DOHH2 (cell line): ENCODE measurements around the gene RPUSD3.

Source experiments
- H3F3A ChIP-seq: fragments of 200-600 bp; sonication (generic), shearing (Covaris generic); 2 replicates; pipeline ENCODE4 v1.6.0; 2016; ENCODE audit warnings: antibody characterized with exemption, mild to moderate bottlenecking; ENCODE audit not compliant: control insufficient read depth, insufficient read depth
- H3K27ac ChIP-seq: fragments of 200-600 bp; sonication (generic); 2 replicates; pipeline ENCODE4 v1.5.1; 2014; ENCODE audit warnings: low read depth, mild to moderate bottlenecking, low read length, moderate library complexity
- H3K27me3 ChIP-seq: fragments of 200-600 bp; sonication (generic); 2 replicates; pipeline ENCODE4 v1.6.1; 2014; ENCODE audit warnings: mild to moderate bottlenecking, low read length, mixed read lengths; ENCODE audit not compliant: control insufficient read depth
- H3K36me3 ChIP-seq: fragments of 200-600 bp; sonication (generic); 2 replicates; pipeline ENCODE4 v1.6.1; 2014; ENCODE audit warnings: mild to moderate bottlenecking, low read length, moderate library complexity, mixed read lengths; ENCODE audit not compliant: control insufficient read depth
- H3K4me1 ChIP-seq: fragments of 200-600 bp; sonication (generic); 2 replicates; pipeline ENCODE4 v1.6.1; 2014; ENCODE audit warnings: mild to moderate bottlenecking, low read length, mixed read lengths; ENCODE audit not compliant: control insufficient read depth
- H3K4me2 ChIP-seq: fragments of 200-600 bp; sonication (generic); 2 replicates; pipeline ENCODE4 v1.6.0; 2014; ENCODE audit warnings: mild to moderate bottlenecking, low read length, moderate library complexity
- H3K4me3 ChIP-seq: fragments of 200-600 bp; sonication (generic); 2 replicates; pipeline ENCODE4 v1.5.1; 2014; ENCODE audit warnings: mild to moderate bottlenecking, low read length, mixed read lengths
- H3K79me2 ChIP-seq: fragments of 200-600 bp; sonication (generic); 2 replicates; pipeline ENCODE4 v1.6.1; 2014; ENCODE audit warnings: mild to moderate bottlenecking, low read length, mixed read lengths; ENCODE audit not compliant: control insufficient read depth
- H3K9me2 ChIP-seq: fragments of 200-600 bp; sonication (generic); replicated peaks from 2 replicates; pipeline ENCODE4 v1.6.1; 2014; ENCODE audit warnings: mild to moderate bottlenecking, low read length, mixed read lengths; ENCODE audit not compliant: control insufficient read depth
- H3K9me3 ChIP-seq: fragments of 200-600 bp; sonication (generic); 2 replicates; pipeline ENCODE4 v1.6.1; 2014; ENCODE audit warnings: antibody characterized with exemption, low read length, mixed read lengths; ENCODE audit not compliant: control insufficient read depth, insufficient read depth
- H4K20me1 ChIP-seq: fragments of 200-600 bp; sonication (generic); 2 replicates; pipeline ENCODE4 v1.6.0; 2014; ENCODE audit warnings: low read depth, mild to moderate bottlenecking, antibody characterized with exemption, low read length, moderate library complexity; ENCODE audit not compliant: control insufficient read depth, insufficient read depth
- EZH2phosphoT487 ChIP-seq: fragments of 200-600 bp; sonication (generic); IDR thresholded peaks from 2 replicates; pipeline ENCODE4 v1.6.1; 2017; ENCODE audit warnings: borderline replicate concordance, mild to moderate bottlenecking, antibody characterized with exemption, low read length, moderate library complexity, mixed read lengths
- TF ChIP-seq, protein P1 (sequence below): fragments of 200-600 bp; sonication (generic); IDR thresholded peaks from one replicate; pipeline ENCODE4 v1.5.1; 2014; ENCODE audit warnings: antibody characterized with exemption, mild to moderate bottlenecking, low read depth, low read length; ENCODE audit not compliant: poor library complexity, severe bottlenecking

RPUSD3 gene

DNA sequence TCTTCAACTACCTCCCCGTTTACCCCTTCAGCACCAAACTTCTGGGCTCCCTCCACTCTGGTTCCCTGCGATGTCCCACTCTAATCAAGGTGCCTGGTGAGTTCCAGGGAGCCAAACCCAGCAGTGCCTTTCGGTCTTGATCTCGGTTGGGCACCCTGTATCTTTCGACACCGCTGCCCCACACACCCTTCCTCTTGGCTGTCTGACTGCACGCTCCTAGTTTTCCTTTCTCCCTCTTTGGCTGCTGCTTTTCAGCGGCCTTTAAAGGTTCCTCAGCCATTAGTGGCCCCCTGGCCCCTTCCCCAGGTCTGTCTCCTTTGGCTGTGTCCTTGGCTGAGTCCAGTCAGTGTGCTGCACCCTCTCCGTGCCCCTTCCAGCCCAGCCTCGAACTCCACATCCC lies 33.0 kb downstream of the RPUSD3 start:
- no peak overlapping the region for H3K27ac ChIP-seq
- TF ChIP-seq, protein P1, sequence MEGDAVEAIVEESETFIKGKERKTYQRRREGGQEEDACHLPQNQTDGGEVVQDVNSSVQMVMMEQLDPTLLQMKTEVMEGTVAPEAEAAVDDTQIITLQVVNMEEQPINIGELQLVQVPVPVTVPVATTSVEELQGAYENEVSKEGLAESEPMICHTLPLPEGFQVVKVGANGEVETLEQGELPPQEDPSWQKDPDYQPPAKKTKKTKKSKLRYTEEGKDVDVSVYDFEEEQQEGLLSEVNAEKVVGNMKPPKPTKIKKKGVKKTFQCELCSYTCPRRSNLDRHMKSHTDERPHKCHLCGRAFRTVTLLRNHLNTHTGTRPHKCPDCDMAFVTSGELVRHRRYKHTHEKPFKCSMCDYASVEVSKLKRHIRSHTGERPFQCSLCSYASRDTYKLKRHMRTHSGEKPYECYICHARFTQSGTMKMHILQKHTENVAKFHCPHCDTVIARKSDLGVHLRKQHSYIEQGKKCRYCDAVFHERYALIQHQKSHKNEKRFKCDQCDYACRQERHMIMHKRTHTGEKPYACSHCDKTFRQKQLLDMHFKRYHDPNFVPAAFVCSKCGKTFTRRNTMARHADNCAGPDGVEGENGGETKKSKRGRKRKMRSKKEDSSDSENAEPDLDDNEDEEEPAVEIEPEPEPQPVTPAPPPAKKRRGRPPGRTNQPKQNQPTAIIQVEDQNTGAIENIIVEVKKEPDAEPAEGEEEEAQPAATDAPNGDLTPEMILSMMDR: no peak
- no peak for TF ChIP-seq EZH2phosphoT487
- peaks cover 47% of the 10 kb centered on the region for H3K36me3 ChIP-seq
- no peaks in the 10 kb centered on the region for H3K27me3 ChIP-seq
- no peak overlapping the region for H3K4me3 ChIP-seq
- peaks cover 29% of the 10 kb centered on the region for H3K4me1 ChIP-seq
- no peaks in the 10 kb centered on the region for H3K9me3 ChIP-seq
- no peaks in the 10 kb centered on the region for H3K79me2 ChIP-seq
- H3K4me2 ChIP-seq: no peak overlapping the region; the same call in 1 of the 2 replicates
- H4K20me1 ChIP-seq: no peaks in the 10 kb centered on the region
- H3K9me2 ChIP-seq: no peaks in the 10 kb centered on the region
- H3F3A ChIP-seq: peaks cover 20% of the 10 kb centered on the region

DNA sequence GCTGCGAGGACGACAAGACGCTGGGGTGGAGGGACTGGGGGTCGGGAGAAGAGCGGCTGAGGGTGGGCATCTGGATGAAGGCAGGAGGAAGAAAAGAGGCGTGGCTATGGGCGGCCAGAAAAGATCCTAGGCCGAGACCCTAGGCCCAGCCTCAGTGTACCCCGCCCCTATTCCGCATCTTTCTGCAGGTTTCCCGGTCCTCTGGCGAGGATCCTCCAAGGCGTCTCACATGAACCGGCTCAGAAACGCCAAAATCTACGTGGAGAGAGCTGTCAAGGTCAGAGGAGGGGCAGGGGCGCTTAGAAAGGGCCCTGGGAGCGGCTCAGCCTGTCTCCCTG lies 33.4 kb downstream of the RPUSD3 start:
- peaks cover 51% of the 10 kb centered on the region for H3K36me3 ChIP-seq
- no peaks in the 10 kb centered on the region for H3K27me3 ChIP-seq
- no peak for TF ChIP-seq EZH2phosphoT487
- TF ChIP-seq, protein P1: no peak
- H3K4me1 ChIP-seq: peaks cover 29% of the 10 kb centered on the region
- H3K4me2 ChIP-seq: peak overlapping the region; percentile 96
- H3K79me2 ChIP-seq: no peaks in the 10 kb centered on the region
- no peaks in the 10 kb centered on the region for H3K9me2 ChIP-seq
- H3K27ac ChIP-seq: no peak overlapping the region
- peak overlapping the region; percentile 80 for H3K4me3 ChIP-seq
- H4K20me1 ChIP-seq: no peaks in the 10 kb centered on the region
- no peaks in the 10 kb centered on the region for H3K9me3 ChIP-seq
- H3F3A ChIP-seq: peaks cover 20% of the 10 kb centered on the region

DNA sequence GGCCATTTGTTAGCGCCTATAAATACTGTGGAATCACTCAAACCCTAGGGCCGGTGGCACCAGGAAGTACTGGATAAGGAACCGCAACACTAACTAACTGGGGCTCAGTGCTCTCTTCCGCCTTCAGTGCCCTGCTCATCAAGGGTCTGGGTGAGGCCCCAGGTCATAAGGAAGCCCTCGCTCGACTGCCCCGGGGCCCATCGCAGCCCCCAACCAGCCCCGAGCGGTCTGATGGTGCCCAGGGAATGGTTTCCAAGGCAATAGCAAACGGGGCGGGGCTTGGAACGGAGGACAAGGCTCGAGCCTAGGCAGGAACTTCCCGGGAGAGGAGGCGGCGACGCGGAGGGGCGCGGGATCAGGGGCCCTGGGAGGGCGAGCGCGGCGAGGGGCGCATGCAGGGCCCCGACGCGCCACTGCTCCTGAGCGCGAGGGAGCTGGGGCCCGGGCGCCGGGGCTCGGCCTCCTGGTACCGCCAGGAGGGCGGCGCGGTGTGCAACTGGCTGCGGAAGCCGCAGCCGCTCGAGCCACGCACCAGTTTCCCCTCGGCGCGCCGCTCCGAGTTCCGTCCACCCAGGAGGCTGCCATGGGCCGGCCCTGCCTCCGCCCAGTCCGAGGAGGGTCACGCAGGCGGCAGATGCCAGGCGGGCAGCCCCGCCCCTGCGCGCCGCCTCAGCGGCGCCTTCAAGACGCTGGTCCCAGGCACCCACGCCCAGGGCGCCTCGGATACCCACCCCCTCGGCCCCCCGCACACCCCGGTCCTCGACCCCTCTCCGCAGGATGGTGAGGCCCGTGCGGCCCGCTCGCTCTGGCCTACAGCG lies 34.0 kb downstream of the RPUSD3 start, which contains the start of gene TTLL3:
Gene TTLL3 (plus strand): TSS at position 648 of the 818 bp plus-strand sequence. CDS start 400 bp downstream, outside the sequence.
- Histone ChIP-seq H3K4me3 (peak within 1 kb of the TSS; percentile 80), H3K27me3 (no peaks in the 10 kb centered on the region), H3K36me3 (peaks cover 57% of the 10 kb centered on the region), H3K4me2 (peak within 1 kb of the TSS; percentile 96), H3F3A (peaks cover 24% of the 10 kb centered on the region), H3K9me2 (no peaks in the 10 kb centered on the region), H3K27ac (peak within 1 kb of the TSS; percentile 65), H3K79me2 (no peaks in the 10 kb centered on the region), H3K4me1 (peaks cover 29% of the 10 kb centered on the region), H3K9me3 (no peaks in the 10 kb centered on the region), H4K20me1 (no peaks in the 10 kb centered on the region)
- TF ChIP-seq, protein P1: no peak
- no peak for TF ChIP-seq EZH2phosphoT487
